Daoy (cell line): ENCODE data around the gene MYO5B. TPM values are rescaled to one million over a fixed set of nuclear protein-coding genes. Genes with fewer than 3 reads are reported as not detected.
"Not testable (repeated sequence)": the region's sequence is repeated elsewhere in the genome, so short reads cannot be mapped to it uniquely, and the experiment has no call there.

Source experiments
- DNase-seq: peaks from one replicate; pipeline ENCODE4 v3.0.0-alpha.2; 2015; ENCODE audit warnings: low read depth
- total RNA-seq: library from RNA; depleted of rRNA; stranded (reverse); fragments of >200 nt; shearing (Covaris generic); gene quantifications from 2 replicates; pipeline ENCODE4 v1.2.3, GENCODE V29; 2014; rRNA removed

MYO5B gene
- total RNA-seq = 2.8 and 3.1 TPM in 2 replicates

DNA sequence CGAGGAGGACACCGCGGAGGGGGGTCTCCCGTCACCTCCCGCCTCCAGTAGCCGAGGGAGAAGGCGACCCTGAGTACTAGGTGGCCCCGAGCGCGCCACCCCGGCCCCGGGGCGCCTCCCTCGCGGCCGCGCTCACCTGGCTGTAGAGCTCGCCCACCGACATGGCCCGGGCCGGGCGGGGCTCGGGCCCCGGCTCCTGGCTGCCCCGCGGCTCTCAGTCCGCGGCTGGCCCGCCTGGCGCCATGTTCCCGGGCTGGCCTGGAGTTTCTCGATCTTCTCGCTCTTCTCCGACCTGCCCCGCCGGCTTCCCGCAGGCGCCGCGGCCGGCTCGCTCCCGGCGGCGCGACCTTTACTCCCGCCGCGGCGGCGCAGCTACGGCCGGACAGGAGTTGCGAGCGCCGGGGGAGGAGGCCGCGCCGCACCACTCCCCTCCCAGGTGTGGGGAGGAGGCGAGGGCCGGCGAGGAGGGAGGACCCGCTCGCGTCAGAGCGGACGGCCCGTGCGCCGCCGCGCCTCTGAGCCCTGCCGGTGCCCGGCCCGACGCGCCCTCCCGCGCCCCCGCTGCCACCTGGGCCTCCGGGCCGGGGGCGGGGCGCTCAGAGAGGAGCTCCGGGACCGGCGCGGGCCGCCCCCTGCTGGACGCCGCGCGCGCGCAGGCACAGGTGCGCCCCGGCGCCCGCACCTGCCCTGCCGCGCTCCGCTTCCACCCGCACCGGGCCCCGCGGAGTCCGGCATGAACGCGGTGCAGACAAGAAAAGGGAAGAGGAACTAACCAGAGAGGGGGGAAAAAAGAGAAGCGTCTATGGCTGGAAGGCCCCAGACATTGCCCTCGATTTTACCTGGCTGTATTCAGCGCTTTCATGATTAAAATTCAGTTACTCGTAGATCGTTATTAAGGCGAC is at the start of gene MYO5B:
Gene MYO5B (minus strand): TSS at position 517 of the 902 bp plus-strand sequence. CDS start 354 bp downstream, at position 163.
- DNase-seq = peak; percentile 62

DNA sequence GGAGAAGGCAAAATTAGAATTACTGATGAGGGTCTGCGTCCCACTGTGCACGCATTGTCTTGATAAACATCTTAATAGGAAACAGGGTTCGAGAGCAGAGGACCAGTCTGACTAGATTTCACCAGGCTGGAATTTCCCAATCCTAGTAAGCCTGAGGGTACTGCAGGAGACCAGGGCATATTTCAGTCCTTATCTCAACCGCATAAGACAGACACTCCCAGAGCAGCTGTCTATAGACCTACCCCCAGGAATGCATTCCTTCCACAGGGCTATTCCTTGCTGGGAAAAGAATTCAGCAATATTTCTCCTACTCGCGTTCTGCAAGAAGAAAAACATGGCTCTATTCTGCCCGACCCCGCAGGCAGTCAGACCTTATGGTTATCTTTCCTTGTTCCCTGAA is 46.8 kb upstream of the MYO5B start:
- not testable (repeated sequence) for DNase-seq

DNA sequence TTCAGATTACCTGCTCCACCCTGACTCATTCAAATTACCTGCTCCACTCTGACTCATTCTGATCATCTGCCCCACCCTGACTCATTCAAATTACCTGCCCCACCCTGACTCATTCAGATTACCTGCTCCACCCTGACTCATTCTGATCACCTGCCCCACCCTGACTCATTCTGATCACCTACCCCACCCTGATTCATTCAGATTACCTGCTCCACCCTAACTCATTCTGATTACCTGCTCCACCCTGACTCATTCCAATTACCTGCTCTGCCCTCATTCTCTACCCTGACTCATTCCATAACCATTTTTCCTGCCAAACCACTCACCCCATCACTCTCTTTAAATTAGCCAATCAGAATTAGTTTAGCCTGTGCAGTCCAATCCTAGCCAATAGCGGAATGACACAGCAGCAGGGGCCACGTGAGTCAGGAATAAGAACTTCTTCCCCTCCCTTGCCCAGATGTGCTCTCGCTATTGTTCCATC is 45.2 kb upstream of the MYO5B start:
- DNase-seq = peak; percentile 5

DNA sequence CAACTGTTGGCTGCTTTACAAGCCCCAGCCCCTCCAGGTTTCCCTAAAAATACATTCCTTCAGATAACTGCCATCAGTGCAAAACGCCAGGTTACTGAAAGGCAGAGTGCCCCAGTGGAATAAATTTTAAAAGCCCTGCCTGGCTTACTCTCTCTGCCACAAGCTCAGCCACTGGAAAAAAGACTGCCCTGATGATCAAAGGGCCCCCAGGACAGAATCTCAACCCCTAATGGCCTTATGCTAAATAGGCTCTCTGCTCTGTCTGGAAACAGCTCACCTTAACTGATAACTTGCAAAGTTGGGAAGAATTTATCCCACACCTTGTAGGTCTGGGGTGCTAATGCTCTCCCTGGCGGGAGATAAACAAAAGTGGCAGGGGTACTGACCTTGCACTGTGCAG is 37.5 kb upstream of the MYO5B start:
- DNase-seq = no peak

DNA sequence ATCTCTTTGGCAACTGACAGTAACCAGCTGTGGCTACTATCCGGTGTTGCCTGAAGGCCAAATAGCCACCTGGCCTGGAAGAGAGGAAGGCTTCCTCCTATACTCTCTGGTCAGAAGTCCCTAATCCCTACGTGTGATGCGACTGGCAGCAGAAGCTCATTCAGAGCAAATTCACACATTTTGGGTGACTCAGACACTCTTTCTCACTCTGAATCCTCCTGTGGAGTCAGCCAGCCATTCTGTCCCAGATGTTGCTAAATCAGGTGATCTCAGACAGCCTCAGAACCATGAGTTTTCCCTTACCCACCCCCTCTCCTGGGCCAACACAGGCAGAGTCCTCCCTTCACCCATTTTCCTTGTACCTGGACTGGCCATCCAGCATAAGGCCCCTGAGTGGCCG is 36.7 kb upstream of the MYO5B start:
- peak; percentile 9 for DNase-seq

DNA sequence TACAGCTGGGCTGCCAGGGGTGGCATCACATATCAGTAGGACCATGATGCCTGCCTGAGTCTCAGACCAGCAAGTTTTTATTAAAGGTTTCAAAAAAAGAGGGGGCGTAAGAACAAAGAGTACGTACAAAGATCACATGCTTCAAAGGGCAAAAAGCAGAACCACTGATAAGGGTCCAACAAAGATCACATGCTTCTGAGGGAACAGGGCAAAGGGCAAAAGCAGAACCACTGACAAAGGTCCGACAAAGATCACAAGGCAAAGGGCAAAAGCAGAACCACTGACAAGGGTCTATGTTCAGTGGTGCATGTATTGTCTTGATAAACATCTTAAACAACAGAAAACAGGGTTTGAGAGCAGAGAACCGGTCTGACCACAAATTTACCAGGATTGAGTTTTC is 25.3 kb upstream of the MYO5B start:
- not testable (repeated sequence) for DNase-seq

DNA sequence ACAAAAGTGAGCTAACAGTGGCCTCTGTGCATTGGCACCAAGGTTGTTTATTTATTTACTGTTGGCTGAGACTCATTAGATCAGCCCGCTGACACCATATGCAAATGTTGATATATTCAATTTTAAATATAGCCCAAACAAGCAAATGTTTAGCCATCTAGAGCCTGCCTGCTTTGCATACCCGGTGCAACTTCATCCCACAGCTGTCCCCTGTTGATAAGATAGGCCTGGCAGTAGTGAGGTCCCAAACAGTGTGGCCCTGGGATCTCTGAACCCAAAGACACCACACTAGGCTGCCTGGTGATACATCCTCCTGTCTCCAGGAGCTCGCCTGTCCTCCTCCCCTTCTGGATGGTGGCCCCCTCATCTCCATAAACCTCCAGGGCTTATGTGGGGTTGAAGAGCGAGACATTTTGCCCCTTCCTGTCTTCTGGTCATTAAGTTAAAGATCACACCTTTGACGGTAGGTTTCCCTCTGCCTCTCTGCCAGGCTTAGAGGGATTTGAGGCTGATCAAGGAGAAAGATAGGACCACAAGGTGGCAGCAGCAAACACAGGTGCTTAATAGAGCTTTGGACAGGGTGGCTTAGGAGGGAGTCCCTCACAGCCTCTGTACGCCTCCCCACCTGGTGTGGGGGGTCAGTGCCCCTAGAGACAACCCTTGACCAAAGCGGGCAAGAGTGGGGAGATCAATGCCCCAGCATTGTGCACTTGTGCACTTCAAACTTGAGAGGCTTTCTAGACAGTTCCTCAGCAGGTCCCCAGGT is 23.7 kb upstream of the MYO5B start:
- no peak for DNase-seq

DNA sequence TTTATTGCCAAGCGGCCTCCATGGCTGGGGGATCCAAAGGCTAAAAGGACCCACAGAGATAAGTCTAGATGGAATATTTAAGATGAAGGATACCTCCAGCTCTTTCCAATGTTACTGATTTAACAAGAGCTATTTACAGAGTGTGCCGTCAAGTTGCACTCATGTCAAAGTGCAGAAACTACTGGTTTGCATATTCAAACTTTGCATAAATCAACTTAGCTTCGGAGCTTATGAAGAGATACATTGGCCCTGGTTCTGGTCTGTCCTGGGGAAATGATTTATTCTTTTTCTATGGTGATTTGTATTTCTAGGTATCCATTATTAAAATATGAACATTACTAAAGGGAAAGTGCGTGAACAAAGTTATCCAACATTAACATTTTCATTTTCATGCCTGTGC is 14.4 kb upstream of the MYO5B start:
- no peak for DNase-seq

DNA sequence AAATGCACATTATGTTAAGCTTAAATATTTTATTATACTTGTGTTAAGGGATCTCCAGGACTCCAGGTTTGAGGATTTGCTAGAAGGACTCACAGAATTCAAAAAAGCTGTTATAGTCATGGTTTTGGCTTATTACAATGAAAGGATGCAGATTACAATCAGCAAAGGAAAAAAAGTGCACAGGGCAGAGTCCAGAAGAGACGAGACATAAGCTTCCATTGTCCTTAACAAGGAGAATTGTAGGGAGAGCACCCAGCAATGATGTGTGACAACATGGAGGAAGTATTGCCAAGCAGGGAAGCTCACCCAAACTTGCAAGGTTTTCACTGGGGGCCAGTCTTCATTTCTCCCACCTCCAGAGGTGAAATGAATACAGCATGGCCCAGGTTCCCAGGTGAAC is 12.8 kb upstream of the MYO5B start:
- no peak for DNase-seq

DNA sequence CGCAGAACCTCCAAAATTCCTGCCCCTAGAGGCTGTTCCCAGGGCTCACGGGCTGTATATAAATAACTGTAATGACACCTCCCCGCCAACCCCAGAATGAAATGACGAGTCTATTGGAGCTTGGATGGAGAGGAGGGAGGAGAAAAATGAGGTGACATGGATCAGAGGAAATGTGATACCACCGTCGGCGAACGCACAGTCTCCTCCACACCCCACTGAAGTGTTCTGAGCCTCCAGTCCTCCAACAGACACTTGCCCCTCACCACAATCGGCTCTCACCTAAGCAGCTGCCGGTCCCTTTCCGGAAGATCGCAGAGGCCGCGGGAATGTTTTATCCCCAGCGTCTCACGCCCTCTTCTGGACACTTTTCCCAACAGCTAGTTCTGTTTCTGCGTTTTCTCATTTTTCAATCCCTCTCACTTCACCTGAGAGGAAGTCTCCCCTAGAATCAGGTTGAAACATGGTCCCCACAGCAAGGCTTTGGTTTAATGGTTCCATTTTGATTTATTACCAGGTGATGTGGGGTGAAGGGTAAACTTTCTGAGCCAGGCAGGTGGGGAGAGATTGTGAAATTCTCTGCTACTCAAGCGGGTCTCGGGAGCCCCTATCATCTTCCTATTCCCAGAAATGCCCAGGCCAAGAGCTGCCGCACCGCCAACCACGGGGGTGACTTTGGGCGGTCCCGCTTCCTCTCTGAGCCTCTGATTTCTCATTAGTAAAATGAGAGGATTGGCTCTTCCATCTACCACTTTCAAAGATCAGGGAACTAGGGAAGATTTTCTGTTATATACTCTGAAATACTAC is 9.1 kb upstream of the MYO5B start:
- peak; percentile 54 for DNase-seq

DNA sequence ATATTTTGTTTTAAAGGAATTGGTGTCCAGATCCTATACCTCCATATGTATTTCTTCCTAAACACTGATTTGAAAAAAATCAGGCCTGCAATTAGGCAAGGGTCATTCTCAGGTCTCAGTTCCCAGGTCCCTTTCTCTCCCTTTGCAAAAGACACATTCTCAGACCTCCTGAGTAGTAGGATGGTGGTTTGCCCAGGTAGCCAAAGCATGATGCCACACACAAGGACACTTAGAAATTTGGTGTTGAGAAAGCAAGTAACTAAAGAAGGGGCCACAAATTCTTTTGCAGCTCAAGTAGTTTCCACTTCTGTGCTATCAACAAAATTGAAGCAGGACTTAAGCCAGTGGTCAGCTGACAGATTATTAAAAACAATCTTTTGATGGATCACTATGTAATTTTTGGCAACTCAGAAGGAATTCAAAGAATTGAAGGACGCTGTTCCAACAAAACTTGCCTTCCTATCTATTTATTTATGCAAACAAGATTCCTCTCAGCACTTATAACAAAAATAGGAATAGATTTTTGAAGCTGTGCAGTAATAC is 6.6 kb upstream of the MYO5B start:
- DNase-seq = no peak

DNA sequence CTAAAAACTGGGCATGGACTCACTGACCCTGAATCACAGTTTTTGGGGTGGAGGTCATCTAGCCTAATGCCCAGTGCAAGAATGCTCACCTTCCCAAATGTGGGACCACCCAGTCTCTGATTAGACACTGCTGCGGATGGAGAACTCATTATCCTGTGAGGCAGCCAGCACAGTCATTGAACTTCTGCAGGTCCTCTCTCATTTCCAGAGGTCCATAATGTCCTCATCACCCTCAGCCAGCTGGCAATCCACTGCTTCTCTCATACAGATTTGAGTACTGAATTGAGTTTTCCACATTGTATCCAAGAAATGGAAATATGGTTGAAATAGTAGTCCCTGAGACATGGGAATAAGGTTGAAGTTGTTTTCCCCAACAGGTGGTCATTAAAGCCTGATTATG is 5.0 kb upstream of the MYO5B start:
- DNase-seq = no peak

DNA sequence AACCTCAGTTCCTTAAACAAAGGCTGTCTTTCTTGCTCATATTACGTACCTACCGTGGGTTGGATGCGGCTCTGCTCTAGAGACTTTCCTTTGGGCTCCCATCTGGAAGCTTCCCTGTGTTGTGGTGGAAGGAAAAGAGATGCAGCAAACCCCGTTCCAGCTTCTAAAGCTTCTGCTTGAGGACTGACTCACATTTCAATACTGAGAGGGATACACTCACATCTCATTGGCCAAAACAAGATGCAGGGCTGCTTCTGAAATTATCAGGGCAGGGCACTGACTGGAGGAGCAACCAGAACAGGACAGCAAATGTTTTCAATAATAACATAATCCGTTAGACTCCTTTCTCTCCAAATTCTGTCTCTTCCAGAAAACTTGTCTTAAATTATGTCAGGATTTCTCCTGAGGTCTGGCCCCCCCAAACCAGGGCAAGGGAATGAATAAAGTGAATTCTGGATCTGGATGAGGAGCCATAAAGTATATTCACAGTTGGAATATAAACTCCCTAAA is 4.5 kb upstream of the MYO5B start:
- DNase-seq = no peak

DNA sequence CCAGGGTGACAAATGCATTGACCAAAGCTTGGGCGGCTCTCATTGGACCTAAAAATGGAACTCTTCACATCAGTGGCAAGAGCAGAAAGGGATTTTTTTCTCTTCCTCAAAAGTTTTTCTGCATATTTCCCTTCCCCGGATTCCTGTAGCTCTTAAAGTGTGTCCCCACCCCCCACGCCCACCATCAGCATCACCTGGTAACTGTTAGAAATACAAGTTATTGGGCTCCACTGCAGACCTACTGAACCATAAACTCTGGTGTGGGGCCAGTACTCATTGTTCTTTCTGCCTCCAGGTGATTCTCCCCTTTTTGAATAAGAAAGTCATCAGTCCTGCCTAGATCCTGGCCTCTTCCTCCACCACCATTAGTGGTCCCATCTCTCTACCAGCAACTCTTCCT is 1.3 kb upstream of the MYO5B start:
- no peak for DNase-seq

DNA sequence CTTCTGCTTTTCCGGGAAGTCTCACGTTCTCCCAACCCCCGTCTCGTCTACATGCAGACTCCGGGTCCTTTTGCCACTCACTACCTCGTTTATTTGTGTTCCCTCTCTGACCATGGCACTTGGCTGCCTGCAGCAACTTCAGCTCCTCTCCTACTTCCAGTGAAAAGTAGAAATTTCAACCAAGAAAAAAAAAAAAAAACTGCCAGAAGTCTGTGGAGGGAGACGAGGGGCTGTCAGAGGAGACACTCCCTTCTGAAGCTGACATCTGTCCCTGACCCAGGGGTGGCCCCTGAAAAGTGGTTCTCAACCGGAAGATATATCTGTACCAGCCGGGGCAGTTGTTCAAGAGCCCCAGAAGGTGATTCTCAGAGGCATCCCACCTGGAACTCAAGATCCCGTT is 742 bp upstream of the MYO5B start:
- no peak for DNase-seq

DNA sequence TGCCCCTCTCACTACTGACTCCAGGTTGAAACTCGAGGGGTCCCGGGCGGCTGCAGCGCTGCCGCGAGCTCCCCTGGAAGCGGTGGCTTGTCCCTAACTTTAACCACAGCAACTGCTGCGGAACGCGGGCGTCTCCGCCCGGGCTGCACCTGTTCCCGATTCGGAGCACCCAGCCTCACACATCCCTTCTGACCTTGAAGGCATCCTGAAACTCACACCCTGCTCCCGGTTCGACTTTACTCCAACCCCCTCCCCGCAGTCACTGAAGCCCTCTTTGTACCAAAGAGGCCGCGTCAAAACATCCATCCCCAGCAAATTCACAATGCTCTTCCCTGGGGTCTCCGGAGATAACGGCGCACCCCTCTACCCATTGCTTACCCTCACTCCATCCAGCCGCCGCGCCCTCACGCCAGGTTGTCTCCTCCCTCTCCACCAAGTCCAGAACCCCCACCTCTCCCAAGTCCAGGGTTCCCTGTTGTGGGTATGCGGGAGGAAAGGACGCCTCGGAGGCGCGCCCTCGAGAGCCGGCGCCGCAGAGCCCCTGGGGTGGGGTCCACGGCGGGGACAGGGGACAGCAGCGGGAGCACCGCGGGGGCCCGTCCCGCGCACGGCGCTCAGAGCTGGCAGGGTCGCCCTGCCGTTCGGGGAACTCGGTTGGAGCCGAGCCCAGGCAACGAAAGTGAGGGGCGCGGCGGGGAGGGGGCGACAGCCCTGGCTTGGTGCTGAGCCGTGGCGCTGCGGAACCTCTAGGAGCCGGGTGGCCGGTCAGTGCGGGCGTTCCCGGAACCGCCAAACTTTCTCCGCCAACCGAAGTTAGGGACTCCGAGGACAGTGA is 934 bp downstream of the MYO5B start:
- peak; percentile 4 for DNase-seq

DNA sequence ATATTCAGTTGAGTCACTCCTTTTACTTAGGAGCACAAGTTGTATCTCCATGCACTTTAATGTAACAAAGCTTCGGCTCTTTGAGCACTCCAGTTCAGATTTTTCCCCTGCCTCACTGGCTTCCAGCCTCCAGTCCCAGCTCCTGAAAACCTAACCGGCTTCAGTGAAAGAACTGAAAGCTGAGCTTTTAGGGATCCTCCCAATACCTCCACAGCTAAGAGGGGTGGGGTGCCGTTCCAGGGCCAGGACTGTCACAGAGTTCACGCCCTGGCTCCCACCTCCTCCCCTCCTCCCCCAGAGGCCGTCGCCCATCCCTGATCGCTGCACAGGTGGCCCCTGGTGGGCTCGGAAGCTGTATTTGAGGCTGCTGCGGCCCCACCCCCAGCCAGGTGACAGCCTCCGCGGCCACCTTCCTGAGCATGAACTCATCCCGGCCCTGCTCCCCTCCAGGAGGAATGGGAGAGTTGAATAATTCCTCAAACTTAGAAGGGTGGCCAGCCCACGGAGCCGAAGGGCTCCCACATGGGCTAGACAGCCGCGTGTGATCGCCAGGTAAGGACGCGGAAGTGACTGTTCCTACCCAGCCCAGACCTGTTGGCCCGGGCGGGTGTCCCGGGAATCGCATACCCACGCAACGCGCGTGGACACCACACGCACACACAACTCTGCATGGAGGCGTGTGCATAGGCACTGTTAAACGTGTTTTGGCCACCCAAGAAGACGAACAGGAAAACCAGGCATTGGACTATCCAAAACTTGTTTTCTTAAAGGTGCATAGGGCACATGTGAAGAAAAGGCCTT is 1.8 kb downstream of the MYO5B start:
- peak; percentile 3 for DNase-seq

DNA sequence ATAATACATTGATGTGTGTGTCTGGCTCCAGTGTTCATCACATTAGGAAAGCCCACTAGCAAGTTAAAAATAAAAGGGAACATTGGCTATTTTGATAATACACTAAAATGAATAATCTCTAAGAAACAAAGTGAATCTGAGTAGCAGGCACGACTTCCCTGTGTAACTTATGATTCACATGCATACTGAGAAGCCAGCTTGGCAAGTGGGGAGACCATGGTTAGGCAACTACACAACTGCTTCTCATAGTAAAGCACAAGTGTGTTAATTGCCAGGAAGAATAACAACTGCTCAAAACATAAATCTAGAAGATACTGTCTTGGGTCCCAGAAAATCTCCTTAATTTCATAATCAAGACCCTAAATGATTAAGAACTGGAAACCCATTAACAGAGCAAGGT is 4.0 kb downstream of the MYO5B start:
- DNase-seq = peak; percentile 12

DNA sequence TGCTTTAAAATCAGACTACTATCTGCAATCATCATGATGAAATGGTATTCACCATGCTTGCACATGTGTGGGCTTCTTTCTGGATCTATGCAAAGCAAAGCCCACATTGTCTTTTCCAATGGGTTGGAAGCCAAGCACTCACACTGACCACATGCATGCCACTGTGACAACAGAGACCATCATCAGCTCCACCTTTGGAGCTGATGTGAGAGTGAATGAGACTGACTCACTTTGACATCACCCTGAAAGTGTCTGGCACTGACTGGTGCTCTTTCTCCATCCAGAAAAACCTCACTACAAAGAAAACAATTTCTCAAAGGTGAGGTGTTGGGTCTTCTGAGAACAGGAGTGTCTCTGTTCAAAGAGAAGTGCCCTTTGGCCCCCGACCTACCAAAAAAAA is 4.7 kb downstream of the MYO5B start:
- peak; percentile 70 for DNase-seq

DNA sequence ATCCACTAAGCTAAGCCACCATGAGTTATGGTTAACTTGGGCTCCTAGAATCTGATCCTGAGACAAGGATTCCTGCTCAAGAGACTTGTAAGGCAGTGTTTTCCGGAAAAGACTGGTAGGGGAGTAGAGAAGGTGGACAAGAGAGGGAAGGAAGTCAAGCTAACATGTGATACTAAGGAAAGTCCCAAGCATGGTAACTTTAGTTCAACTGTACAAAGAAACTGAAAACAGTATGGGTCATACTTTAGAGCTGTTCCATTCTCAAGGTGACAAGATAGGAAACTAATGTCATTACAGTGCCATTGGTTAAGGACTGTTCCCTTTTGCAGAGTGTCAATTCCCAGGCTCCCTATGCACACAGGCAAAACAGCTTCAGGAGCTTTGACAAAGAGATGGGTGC is 5.8 kb downstream of the MYO5B start:
- DNase-seq = no peak
